GM23338 (cell line): Measurements from ENCODE around the gene KCNJ10. TPM values are rescaled to one million over a fixed set of nuclear protein-coding genes. Genes with fewer than 3 reads are reported as not detected.

Experiments
- ATAC-seq: fragments of 200-7000 bp; cut with Tn5 transposase; 3 replicates; pipeline ENCODE4 v1.9.1; 2020
- DNase-seq: peaks from one replicate; pipeline ENCODE4 v3.0.0-alpha.2; 2015; ENCODE audit warnings: low spot score
- H2AFZ ChIP-seq: fragments of 200-600 bp; sonication (generic); 2 replicates; pipeline ENCODE4 v1.8.0; 2016; ENCODE audit warnings: antibody characterized with exemption, mild to moderate bottlenecking, moderate library complexity
- H3F3A ChIP-seq: fragments of 200-600 bp; sonication (generic); replicated peaks from 2 replicates; pipeline ENCODE4 v1.8.0; 2017; ENCODE audit warnings: antibody characterized with exemption, mixed run types, low read depth
- H3K27ac ChIP-seq: fragments of 200-600 bp; sonication (generic); 2 replicates; pipeline ENCODE4 v1.6.1; 2016; ENCODE audit warnings: low read depth
- H3K27me3 ChIP-seq: fragments of 200-600 bp; sonication (generic); 2 replicates; pipeline ENCODE4 v1.8.0; 2016; ENCODE audit warnings: mild to moderate bottlenecking, mixed run types, moderate library complexity; ENCODE audit not compliant: insufficient read depth
- H3K36me3 ChIP-seq: fragments of 200-600 bp; sonication (generic); 2 replicates; pipeline ENCODE4 v1.8.0; 2016; ENCODE audit warnings: mild to moderate bottlenecking; ENCODE audit not compliant: insufficient read depth
- H3K4me1 ChIP-seq: fragments of 200-600 bp; sonication (generic); 2 replicates; pipeline ENCODE4 v1.8.0; 2016; ENCODE audit warnings: mild to moderate bottlenecking, moderate library complexity; ENCODE audit not compliant: insufficient read depth
- H3K4me2 ChIP-seq: fragments of 200-600 bp; sonication (generic); 2 replicates; pipeline ENCODE4 v1.7.1; 2017; ENCODE audit warnings: mixed run types
- H3K4me3 ChIP-seq: fragments of 200-600 bp; sonication (generic); 2 replicates; pipeline ENCODE4 v1.6.1; 2016; ENCODE audit warnings: mixed run types
- H3K79me2 ChIP-seq: fragments of 200-600 bp; sonication (generic); replicated peaks from 2 replicates; pipeline ENCODE4 v1.8.0; 2017; ENCODE audit warnings: mild to moderate bottlenecking; ENCODE audit not compliant: insufficient read depth
- H3K9me2 ChIP-seq: fragments of 200-600 bp; sonication (generic); 2 replicates; pipeline ENCODE4 v1.8.0; 2017; ENCODE audit not compliant: insufficient read depth
- H4K20me1 ChIP-seq: fragments of 200-600 bp; sonication (generic); replicated peaks from 2 replicates; pipeline ENCODE4 v1.8.0; 2017; ENCODE audit warnings: mild to moderate bottlenecking; ENCODE audit not compliant: insufficient read depth
- H3K27ac Mint-ChIP-seq: 2 replicates; pipeline ENCODE4 v1.8.0; 2020; ENCODE audit warnings: inconsistent platforms, mild to moderate bottlenecking, moderate library complexity, mixed read lengths
- H3K27me3 Mint-ChIP-seq: 3 replicates; pipeline ENCODE4 v1.8.0; 2022; ENCODE audit warnings: low read depth, mild to moderate bottlenecking, moderate library complexity, mixed read lengths, inconsistent platforms; ENCODE audit not compliant: insufficient read depth, poor library complexity
- H3K36me3 Mint-ChIP-seq: 3 replicates; pipeline ENCODE4 v1.8.0; 2021; ENCODE audit warnings: low read depth, mild to moderate bottlenecking, inconsistent platforms, moderate library complexity, mixed read lengths
- H3K4me1 Mint-ChIP-seq: 3 replicates; pipeline ENCODE4 v1.8.0; 2020; ENCODE audit warnings: mild to moderate bottlenecking, inconsistent platforms, mixed read lengths
- H3K4me3 Mint-ChIP-seq: 3 replicates; pipeline ENCODE4 v1.8.0; 2021; ENCODE audit warnings: moderate library complexity, mild to moderate bottlenecking, inconsistent platforms, mixed read lengths
- H3K9me3 Mint-ChIP-seq: 3 replicates; pipeline ENCODE4 v1.8.0; 2020; ENCODE audit warnings: moderate library complexity, mild to moderate bottlenecking, inconsistent platforms, mixed read lengths
- CREB1 ChIP-seq: fragments of 250-450 bp; sonication (Bioruptor Pico); IDR thresholded peaks from 2 replicates; pipeline ENCODE4 v1.5.0; 2020; ENCODE audit warnings: low read depth, mild to moderate bottlenecking, moderate library complexity
- EZH2 ChIP-seq: fragments of 200-600 bp; sonication (generic); IDR thresholded peaks from one replicate; pipeline ENCODE4 v1.8.0; 2017; ENCODE audit warnings: antibody characterized with exemption, mild to moderate bottlenecking, low read depth; ENCODE audit not compliant: unreplicated experiment
- EZH2phosphoT487 ChIP-seq: fragments of 200-600 bp; sonication (generic); IDR thresholded peaks from one replicate; pipeline ENCODE4 v1.8.1; 2018; ENCODE audit warnings: antibody characterized with exemption; ENCODE audit not compliant: unreplicated experiment
- JUNB ChIP-seq: IDR thresholded peaks from one replicate; pipeline ENCODE4 v1.6.1; 2016; ENCODE audit warnings: antibody characterized with exemption; ENCODE audit not compliant: unreplicated experiment
- NANOG ChIP-seq: IDR thresholded peaks from 2 replicates; pipeline ENCODE4 v1.6.1; 2016; ENCODE audit warnings: antibody characterized with exemption, borderline replicate concordance
- POLR2AphosphoS5 ChIP-seq: IDR thresholded peaks from 2 replicates; pipeline ENCODE4 v1.6.1; 2016; ENCODE audit warnings: antibody characterized with exemption, low read depth
- STAT1 ChIP-seq: IDR thresholded peaks from one replicate; pipeline ENCODE4 v1.6.1; 2016; ENCODE audit warnings: antibody characterized with exemption; ENCODE audit not compliant: unreplicated experiment
- ZNF114 ChIP-seq: fragments of 250-450 bp; sonication (Bioruptor Pico); IDR thresholded peaks from 2 replicates; pipeline ENCODE4 v1.5.0; 2020; ENCODE audit warnings: mild to moderate bottlenecking, moderate library complexity
- ZNF331 ChIP-seq: fragments of 250-450 bp; sonication (Bioruptor Pico); IDR thresholded peaks from 2 replicates; pipeline ENCODE4 v1.5.0; 2020; ENCODE audit warnings: low read depth, mild to moderate bottlenecking, moderate library complexity
- polyA plus RNA-seq: library from polyadenylated mRNA; unstranded; fragments of >200 nt; fragmentation: Nextera tagmentation; extraction: Ambion mirVana; gene quantifications from 2 replicates; pipeline ENCODE4 v1.2.1, GENCODE V29; 2016
- total RNA-seq: library from RNA; depleted of rRNA; stranded (reverse); fragments of >200 nt; shearing (Covaris generic); gene quantifications from 2 replicates; pipeline ENCODE4 v1.2.3, GENCODE V29; 2014
- TF ChIP-seq, protein P1 (sequence below): IDR thresholded peaks from 2 replicates; pipeline ENCODE4 v1.6.1; 2016; ENCODE audit warnings: antibody characterized with exemption
- TF ChIP-seq, protein P2 (sequence below): IDR thresholded peaks from one replicate; pipeline ENCODE4 v1.6.1; 2018; ENCODE audit warnings: antibody characterized with exemption; ENCODE audit not compliant: unreplicated experiment
- TF ChIP-seq, protein P3 (sequence below), 2 experiments: fragments of 200-600 bp in 1 of 2; sonication (generic) in 1 of 2; conservative IDR thresholded peaks; 2 replicates each; pipeline versions ENCODE4 v1.5.1 to v1.6.1; 2016 to 2017; ENCODE audit warnings: antibody characterized with exemption in 2 of 2, low read depth in 2 of 2, mild to moderate bottlenecking in 2 of 2, moderate library complexity in 1 of 2
- TF ChIP-seq, protein P4 (sequence below): fragments of 250-450 bp; sonication (Bioruptor Pico); IDR thresholded peaks from 2 replicates; pipeline ENCODE4 v1.5.0; 2020; ENCODE audit warnings: mild to moderate bottlenecking, moderate library complexity

Gene KCNJ10
- total and polyA plus RNA-seq, 2 experiments from 2014 or later: 1.4 to 2.8 TPM

DNA sequence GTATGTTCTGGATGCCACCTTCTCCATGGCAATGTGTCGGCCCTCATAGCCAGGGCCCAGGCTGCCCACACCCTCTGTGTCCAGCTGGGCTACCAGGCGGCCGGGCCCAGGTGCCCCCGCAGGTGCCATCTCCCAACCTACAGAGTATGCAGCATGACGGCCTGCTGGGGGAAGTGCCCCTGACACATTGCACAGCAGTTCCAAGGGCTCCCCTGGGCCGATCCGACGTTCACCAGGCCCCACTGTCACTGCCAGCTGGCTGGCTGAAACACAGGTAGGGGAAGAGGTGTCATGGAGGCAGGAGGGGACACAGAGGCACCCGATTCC is 23.1 kb upstream of the KCNJ10 start:
- Mint-ChIP-seq H3K4me1 (peaks cover 39% of the 10 kb centered on the region), H3K27ac (0 out of 2 replicates have a peak overlapping the region, but pooled peaks have one; percentile 11), H3K27me3 (peaks cover 7% of the 10 kb centered on the region), H3K9me3 (no peaks in the 10 kb centered on the region; the same call in 2 of the 3 replicates), H3K4me3 (no peak overlapping the region), H3K36me3 (peaks cover 39% of the 10 kb centered on the region)
- Histone ChIP-seq H3K36me3 (peaks cover 7% of the 10 kb centered on the region), H3K27me3 (no peaks in the 10 kb centered on the region), H2AFZ (no peak overlapping the region), H3K4me3 (no peak overlapping the region), H4K20me1 (no peaks in the 10 kb centered on the region; the same call in 1 of the 2 replicates), H3K27ac (no peak overlapping the region), H3K4me1 (peaks cover 31% of the 10 kb centered on the region), H3K4me2 (no peak overlapping the region), H3K9me2 (no peaks in the 10 kb centered on the region), H3F3A (no peaks in the 10 kb centered on the region; the same call in 1 of the 2 replicates), H3K79me2 (peaks cover 36% of the 10 kb centered on the region)
- ATAC-seq (no peak), DNase-seq (no peak)
- no peak for TF ChIP-seq POLR2AphosphoS5
- TF ChIP-seq, protein P1, sequence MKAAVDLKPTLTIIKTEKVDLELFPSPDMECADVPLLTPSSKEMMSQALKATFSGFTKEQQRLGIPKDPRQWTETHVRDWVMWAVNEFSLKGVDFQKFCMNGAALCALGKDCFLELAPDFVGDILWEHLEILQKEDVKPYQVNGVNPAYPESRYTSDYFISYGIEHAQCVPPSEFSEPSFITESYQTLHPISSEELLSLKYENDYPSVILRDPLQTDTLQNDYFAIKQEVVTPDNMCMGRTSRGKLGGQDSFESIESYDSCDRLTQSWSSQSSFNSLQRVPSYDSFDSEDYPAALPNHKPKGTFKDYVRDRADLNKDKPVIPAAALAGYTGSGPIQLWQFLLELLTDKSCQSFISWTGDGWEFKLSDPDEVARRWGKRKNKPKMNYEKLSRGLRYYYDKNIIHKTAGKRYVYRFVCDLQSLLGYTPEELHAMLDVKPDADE: no peak
- TF ChIP-seq, protein P2, sequence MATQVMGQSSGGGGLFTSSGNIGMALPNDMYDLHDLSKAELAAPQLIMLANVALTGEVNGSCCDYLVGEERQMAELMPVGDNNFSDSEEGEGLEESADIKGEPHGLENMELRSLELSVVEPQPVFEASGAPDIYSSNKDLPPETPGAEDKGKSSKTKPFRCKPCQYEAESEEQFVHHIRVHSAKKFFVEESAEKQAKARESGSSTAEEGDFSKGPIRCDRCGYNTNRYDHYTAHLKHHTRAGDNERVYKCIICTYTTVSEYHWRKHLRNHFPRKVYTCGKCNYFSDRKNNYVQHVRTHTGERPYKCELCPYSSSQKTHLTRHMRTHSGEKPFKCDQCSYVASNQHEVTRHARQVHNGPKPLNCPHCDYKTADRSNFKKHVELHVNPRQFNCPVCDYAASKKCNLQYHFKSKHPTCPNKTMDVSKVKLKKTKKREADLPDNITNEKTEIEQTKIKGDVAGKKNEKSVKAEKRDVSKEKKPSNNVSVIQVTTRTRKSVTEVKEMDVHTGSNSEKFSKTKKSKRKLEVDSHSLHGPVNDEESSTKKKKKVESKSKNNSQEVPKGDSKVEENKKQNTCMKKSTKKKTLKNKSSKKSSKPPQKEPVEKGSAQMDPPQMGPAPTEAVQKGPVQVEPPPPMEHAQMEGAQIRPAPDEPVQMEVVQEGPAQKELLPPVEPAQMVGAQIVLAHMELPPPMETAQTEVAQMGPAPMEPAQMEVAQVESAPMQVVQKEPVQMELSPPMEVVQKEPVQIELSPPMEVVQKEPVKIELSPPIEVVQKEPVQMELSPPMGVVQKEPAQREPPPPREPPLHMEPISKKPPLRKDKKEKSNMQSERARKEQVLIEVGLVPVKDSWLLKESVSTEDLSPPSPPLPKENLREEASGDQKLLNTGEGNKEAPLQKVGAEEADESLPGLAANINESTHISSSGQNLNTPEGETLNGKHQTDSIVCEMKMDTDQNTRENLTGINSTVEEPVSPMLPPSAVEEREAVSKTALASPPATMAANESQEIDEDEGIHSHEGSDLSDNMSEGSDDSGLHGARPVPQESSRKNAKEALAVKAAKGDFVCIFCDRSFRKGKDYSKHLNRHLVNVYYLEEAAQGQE: no peak
- TF ChIP-seq, protein P3, sequence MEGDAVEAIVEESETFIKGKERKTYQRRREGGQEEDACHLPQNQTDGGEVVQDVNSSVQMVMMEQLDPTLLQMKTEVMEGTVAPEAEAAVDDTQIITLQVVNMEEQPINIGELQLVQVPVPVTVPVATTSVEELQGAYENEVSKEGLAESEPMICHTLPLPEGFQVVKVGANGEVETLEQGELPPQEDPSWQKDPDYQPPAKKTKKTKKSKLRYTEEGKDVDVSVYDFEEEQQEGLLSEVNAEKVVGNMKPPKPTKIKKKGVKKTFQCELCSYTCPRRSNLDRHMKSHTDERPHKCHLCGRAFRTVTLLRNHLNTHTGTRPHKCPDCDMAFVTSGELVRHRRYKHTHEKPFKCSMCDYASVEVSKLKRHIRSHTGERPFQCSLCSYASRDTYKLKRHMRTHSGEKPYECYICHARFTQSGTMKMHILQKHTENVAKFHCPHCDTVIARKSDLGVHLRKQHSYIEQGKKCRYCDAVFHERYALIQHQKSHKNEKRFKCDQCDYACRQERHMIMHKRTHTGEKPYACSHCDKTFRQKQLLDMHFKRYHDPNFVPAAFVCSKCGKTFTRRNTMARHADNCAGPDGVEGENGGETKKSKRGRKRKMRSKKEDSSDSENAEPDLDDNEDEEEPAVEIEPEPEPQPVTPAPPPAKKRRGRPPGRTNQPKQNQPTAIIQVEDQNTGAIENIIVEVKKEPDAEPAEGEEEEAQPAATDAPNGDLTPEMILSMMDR (conservative IDR thresholded peaks at IDR 0.05; ENCODE audit: low read depth in 2 of 2): no peak
- TF ChIP-seq EZH2phosphoT487: no peak
- no peak for TF ChIP-seq NANOG
- TF ChIP-seq STAT1: no peak
- TF ChIP-seq ZNF331 (CRISPR knock-in tag): no peak
- TF ChIP-seq, protein P4, sequence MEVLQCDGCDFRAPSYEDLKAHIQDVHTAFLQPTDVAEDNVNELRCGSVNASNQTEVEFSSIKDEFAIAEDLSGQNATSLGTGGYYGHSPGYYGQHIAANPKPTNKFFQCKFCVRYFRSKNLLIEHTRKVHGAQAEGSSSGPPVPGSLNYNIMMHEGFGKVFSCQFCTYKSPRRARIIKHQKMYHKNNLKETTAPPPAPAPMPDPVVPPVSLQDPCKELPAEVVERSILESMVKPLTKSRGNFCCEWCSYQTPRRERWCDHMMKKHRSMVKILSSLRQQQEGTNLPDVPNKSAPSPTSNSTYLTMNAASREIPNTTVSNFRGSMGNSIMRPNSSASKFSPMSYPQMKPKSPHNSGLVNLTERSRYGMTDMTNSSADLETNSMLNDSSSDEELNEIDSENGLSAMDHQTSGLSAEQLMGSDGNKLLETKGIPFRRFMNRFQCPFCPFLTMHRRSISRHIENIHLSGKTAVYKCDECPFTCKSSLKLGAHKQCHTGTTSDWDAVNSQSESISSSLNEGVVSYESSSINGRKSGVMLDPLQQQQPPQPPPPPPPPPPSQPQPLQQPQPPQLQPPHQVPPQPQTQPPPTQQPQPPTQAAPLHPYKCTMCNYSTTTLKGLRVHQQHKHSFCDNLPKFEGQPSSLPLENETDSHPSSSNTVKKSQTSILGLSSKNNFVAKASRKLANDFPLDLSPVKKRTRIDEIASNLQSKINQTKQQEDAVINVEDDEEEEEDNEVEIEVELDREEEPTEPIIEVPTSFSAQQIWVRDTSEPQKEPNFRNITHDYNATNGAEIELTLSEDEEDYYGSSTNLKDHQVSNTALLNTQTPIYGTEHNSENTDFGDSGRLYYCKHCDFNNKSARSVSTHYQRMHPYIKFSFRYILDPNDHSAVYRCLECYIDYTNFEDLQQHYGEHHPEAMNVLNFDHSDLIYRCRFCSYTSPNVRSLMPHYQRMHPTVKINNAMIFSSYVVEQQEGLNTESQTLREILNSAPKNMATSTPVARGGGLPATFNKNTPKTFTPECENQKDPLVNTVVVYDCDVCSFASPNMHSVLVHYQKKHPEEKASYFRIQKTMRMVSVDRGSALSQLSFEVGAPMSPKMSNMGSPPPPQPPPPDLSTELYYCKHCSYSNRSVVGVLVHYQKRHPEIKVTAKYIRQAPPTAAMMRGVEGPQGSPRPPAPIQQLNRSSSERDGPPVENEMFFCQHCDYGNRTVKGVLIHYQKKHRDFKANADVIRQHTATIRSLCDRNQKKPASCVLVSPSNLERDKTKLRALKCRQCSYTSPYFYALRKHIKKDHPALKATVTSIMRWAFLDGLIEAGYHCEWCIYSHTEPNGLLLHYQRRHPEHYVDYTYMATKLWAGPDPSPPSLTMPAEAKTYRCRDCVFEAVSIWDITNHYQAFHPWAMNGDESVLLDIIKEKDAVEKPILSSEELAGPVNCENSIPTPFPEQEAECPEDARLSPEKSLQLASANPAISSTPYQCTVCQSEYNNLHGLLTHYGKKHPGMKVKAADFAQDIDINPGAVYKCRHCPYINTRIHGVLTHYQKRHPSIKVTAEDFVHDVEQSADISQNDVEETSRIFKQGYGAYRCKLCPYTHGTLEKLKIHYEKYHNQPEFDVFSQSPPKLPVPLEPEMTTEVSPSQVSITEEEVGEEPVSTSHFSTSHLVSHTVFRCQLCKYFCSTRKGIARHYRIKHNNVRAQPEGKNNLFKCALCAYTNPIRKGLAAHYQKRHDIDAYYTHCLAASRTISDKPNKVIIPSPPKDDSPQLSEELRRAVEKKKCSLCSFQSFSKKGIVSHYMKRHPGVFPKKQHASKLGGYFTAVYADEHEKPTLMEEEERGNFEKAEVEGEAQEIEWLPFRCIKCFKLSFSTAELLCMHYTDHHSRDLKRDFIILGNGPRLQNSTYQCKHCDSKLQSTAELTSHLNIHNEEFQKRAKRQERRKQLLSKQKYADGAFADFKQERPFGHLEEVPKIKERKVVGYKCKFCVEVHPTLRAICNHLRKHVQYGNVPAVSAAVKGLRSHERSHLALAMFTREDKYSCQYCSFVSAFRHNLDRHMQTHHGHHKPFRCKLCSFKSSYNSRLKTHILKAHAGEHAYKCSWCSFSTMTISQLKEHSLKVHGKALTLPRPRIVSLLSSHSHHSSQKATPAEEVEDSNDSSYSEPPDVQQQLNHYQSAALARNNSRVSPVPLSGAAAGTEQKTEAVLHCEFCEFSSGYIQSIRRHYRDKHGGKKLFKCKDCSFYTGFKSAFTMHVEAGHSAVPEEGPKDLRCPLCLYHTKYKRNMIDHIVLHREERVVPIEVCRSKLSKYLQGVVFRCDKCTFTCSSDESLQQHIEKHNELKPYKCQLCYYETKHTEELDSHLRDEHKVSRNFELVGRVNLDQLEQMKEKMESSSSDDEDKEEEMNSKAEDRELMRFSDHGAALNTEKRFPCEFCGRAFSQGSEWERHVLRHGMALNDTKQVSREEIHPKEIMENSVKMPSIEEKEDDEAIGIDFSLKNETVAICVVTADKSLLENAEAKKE: no peak
- no peak for TF ChIP-seq EZH2
- TF ChIP-seq CREB1 (CRISPR knock-in tag): no peak
- no peak for TF ChIP-seq JUNB
- no peak for TF ChIP-seq ZNF114 (CRISPR knock-in tag)
